ENCODE measurements around the gene MAGI2.

Gene MAGI2

GRCh38 chr7:78080811-78081210 lies 1372.7 kb downstream of the MAGI2 start:
- in situ Hi-C loops (cut with MboI; ENCODE audit: low sequenced_read_pairs): no loop called here

- in situ Hi-C loops (cut with MboI; ENCODE audit: low sequenced_read_pairs): no loop called here
Observed at GRCh38 chr7:78080241-78080640, 1373.2 kb downstream of the MAGI2 start.

- in situ Hi-C loops (cut with MboI; ENCODE audit: low sequenced_read_pairs): no loop called here
Observed at GRCh38 chr7:78074713-78075112, 1378.8 kb downstream of the MAGI2 start.

- in situ Hi-C loops (cut with MboI; ENCODE audit: low sequenced_read_pairs): no loop called here
Observed at GRCh38 chr7:78073609-78074382, 1379.7 kb downstream of the MAGI2 start.

- in situ Hi-C loops (cut with MboI; ENCODE audit: low sequenced_read_pairs): no loop called here
Observed at GRCh38 chr7:78072201-78072590, 1381.3 kb downstream of the MAGI2 start.

- in situ Hi-C loops (cut with MboI; ENCODE audit: low sequenced_read_pairs): no loop called here
Observed at GRCh38 chr7:78071491-78072200, 1381.8 kb downstream of the MAGI2 start.

- in situ Hi-C loops (cut with MboI; ENCODE audit: low sequenced_read_pairs): no loop called here
Observed at GRCh38 chr7:78066599-78066998, 1386.9 kb downstream of the MAGI2 start.

- in situ Hi-C loops (cut with MboI; ENCODE audit: low sequenced_read_pairs): no loop called here
Observed at GRCh38 chr7:78063758-78064157, 1389.7 kb downstream of the MAGI2 start.

- in situ Hi-C loops (cut with MboI; ENCODE audit: low sequenced_read_pairs): no loop called here
Observed at GRCh38 chr7:78062214-78062613, 1391.3 kb downstream of the MAGI2 start.

GRCh38 chr7:78057571-78057970 lies 1395.9 kb downstream of the MAGI2 start:
- in situ Hi-C loops (cut with MboI; ENCODE audit: low sequenced_read_pairs): no loop called here

- in situ Hi-C loops (cut with MboI; ENCODE audit: low sequenced_read_pairs): no loop called here
Observed at GRCh38 chr7:78055599-78055998, 1397.9 kb downstream of the MAGI2 start.

- in situ Hi-C loops (cut with MboI; ENCODE audit: low sequenced_read_pairs): no loop called here
Observed at GRCh38 chr7:78055001-78055573, 1398.4 kb downstream of the MAGI2 start.

- in situ Hi-C loops (cut with MboI; ENCODE audit: low sequenced_read_pairs): no loop called here
Observed at GRCh38 chr7:78052112-78052511, 1401.4 kb downstream of the MAGI2 start.

- in situ Hi-C loops (cut with MboI; ENCODE audit: low sequenced_read_pairs): no loop called here
Observed at GRCh38 chr7:78047800-78048199, 1405.7 kb downstream of the MAGI2 start.

- in situ Hi-C loops (cut with MboI; ENCODE audit: low sequenced_read_pairs): no loop called here
Observed at GRCh38 chr7:78043159-78043558, 1410.3 kb downstream of the MAGI2 start.

GRCh38 chr7:78041423-78041822 lies 1412.0 kb downstream of the MAGI2 start:
- in situ Hi-C loops (cut with MboI; ENCODE audit: low sequenced_read_pairs): no loop called here

- in situ Hi-C loops (cut with MboI; ENCODE audit: low sequenced_read_pairs): no loop called here
Observed at GRCh38 chr7:78039790-78040776, 1413.4 kb downstream of the MAGI2 start.

GRCh38 chr7:78038465-78039080 lies 1414.9 kb downstream of the MAGI2 start:
- in situ Hi-C loops (cut with MboI; ENCODE audit: low sequenced_read_pairs): no loop called here

- in situ Hi-C loops (cut with MboI; ENCODE audit: low sequenced_read_pairs): no loop called here
Observed at GRCh38 chr7:78037603-78038002, 1415.9 kb downstream of the MAGI2 start.

- in situ Hi-C loops (cut with MboI; ENCODE audit: low sequenced_read_pairs): no loop called here
Observed at GRCh38 chr7:78033410-78033809, 1420.1 kb downstream of the MAGI2 start.

Measured in hTERT RPE-1 (cell line).